Adrenal gland (tissue), 12 donors: ENCODE measurements around the gene RHEX. TPM values are rescaled to one million over a fixed set of nuclear protein-coding genes. Genes with fewer than 3 reads are reported as not detected.
"Not testable (repeated sequence)": the region's sequence is repeated elsewhere in the genome, so short reads cannot be mapped to it uniquely, and the experiment has no call there.

Experiments
- DNase-seq, 7 donors: peaks; one replicate each; pipeline ENCODE4 v3.0.0-alpha.2; 2019 to 2020
- H3K27ac ChIP-seq, 5 donors: fragments of 200-600 bp; sonication (generic) in 4 of 5; 1 replicate in 3 of 5; 2 replicates in 2 of 5; pipeline versions ENCODE4 v1.5.1 to v1.8.0; 2016 to 2020; ENCODE audit warnings: mild to moderate bottlenecking in 1 of 5
- H3K27me3 ChIP-seq: fragments of 200-600 bp; 2 replicates; pipeline ENCODE4 v1.8.0; 2021
- H3K36me3 ChIP-seq, 2 donors: fragments of 200-600 bp; replicated peaks in 1 of 2; 1 replicate in 1 of 2; 2 replicates in 1 of 2; pipeline versions ENCODE4 v1.5.1 to v1.8.0; 2018 to 2022
- H3K4me1 ChIP-seq, 2 donors: fragments of 200-600 bp; replicated peaks in 1 of 2; 1 replicate in 1 of 2; 2 replicates in 1 of 2; pipeline versions ENCODE4 v1.5.1 to v1.8.0; 2018 to 2021
- H3K4me3 ChIP-seq, 4 donors: fragments of 200-600 bp; sonication (generic) in 3 of 4; one replicate each; pipeline ENCODE4 v1.5.1; 2016 to 2018
- H3K9me3 ChIP-seq, 3 donors: fragments of 200-600 bp; sonication (generic) in 1 of 3; replicated peaks in 1 of 3; 1 replicate in 2 of 3; 2 replicates in 1 of 3; pipeline versions ENCODE4 v1.5.1 to v1.8.0; 2016 to 2021
- CTCF ChIP-seq, 6 experiments: fragments of 450-650 bp in 4 of 6; fragments of 200-600 bp in 2 of 6; sonication (generic) in 1 of 6; IDR thresholded peaks; 1 replicate in 5 of 6; 2 replicates in 1 of 6; pipeline versions ENCODE4 v1.5.1 to v1.8.0; 2016 to 2021; ENCODE audit warnings: antibody characterized with exemption in 6 of 6, mild to moderate bottlenecking in 2 of 6, moderate library complexity in 1 of 6
- POLR2A ChIP-seq, 2 donors: fragments of 450-650 bp; IDR thresholded peaks; one replicate each; pipeline ENCODE4 v1.6.1; 2017; ENCODE audit warnings: antibody characterized with exemption in 2 of 2, mild to moderate bottlenecking in 2 of 2, moderate library complexity in 1 of 2
- WGBS, 4 donors: extraction: QIAGEN DNeasy Blood & Tissue Kit in 2 of 4; methylation state at CpG; one replicate each; pipeline versions ENCODE4 v1.1.5 to v1.1.7; 2013 to 2017; 5-methylcytosine and 5-hydroxymethylcytosine counted together
- intact Hi-C, 2 donors: fragments of 100-400 bp; cut with DNase I; formaldehyde crosslinking; loops; one replicate each; pipeline versions ENCODE4 v1.14.1 to v1.15.0; 2022 to 2023
- polyA plus RNA-seq, 3 donors: library from polyadenylated mRNA; stranded (reverse); fragments of 200-250 nt in 2 of 3; fragments of 350-450 nt in 1 of 3; fragmentation: Illumina TruSeq in 1 of 3; extraction: RNeasy Lipid Tissue Mini Kit (QIAGEN cat#74804) in 1 of 3; gene quantifications; one replicate each; pipeline ENCODE4 v1.2.3, GENCODE V29; 2013 to 2014
- total RNA-seq, 9 donors: library from RNA; depleted of rRNA in 4 of 9; stranded (reverse); fragments of >200 nt in 4 of 9; fragments of 120-200 nt in 1 of 9; fragmentation: NEBNext Ultra II Directional in 1 of 9; extraction: Animal tissue kit (Norgen Biotek cat#: 25700) in 1 of 9; gene quantifications; one replicate each; pipeline versions ENCODE4 v1.1.0 to v1.2.4, GENCODE V29; 2013 to 2023
- donor health status: healthy with polysubstance abuse.
- donor health status: Bipolar disorder and iron deficiency.
- donor health status: DM: yes; HTN: yes; CAD: no.
- donor health status: DM: no; HTN: no; CAD: no.
- donor health status: DM: no; HTN: no; CAD: no.
- donor health status: DM: yes; HTN: yes; CAD: no.

Gene RHEX
- total and polyA plus RNA-seq, 12 donors: 0.13 to 0.33 (median 0.17) TPM; not detected in 9

GRCh38 chr1:206058927-206059292 lies 5.9 kb downstream of the RHEX start:
- Histone ChIP-seq H3K4me3 (no peak overlapping the region), H3K36me3 (no peaks in the 10 kb centered on the region), H3K27me3 (no peaks in the 10 kb centered on the region), H3K9me3 (no peaks in the 10 kb centered on the region), H3K4me1 (no peaks in the 10 kb centered on the region), H3K27ac (no peak overlapping the region)
- no peak for TF ChIP-seq CTCF (IDR thresholded peaks at IDR 0.05)
- TF ChIP-seq POLR2A (IDR thresholded peaks at IDR 0.05): no peak
- DNase-seq: no peak
- intact Hi-C loops: no loop called here
- WGBS, 4 donors: 89 to 100% (median 97%) methylated on average over 1 of the region's 1 CpG

DNA sequence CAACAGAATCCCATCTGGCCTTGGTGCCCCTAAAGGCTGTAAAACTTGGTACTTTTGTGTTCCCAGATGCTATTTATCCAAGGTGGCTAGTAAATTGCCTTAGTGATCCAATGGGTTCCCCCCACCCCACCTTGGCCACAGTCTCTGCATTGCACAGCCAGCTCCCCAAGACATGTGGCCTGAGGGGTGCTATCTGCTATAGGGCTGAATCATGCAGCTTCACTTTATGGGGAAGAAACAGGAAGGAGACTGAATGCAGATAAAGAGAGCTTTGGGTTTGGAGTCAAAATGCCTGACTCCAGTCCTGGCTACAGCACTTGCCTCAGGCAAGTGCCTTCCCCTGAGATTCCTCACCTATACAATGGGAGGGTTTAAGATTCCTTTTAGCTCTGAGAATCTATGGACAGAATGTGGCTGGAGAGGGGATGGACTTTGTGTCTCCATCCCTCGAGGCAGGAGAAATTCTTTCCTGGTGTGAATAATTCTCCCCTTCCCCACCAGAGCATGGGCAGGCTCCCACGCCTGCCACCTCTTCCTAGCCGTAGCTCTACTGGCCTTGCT lies 6.5 kb downstream of the RHEX start:
- TF ChIP-seq CTCF (IDR thresholded peaks at IDR 0.05) (no peak), POLR2A (IDR thresholded peaks at IDR 0.05) (no peak)
- no peak overlapping the region for H3K27ac ChIP-seq
- intact Hi-C loops: no loop called here
- H3K9me3 ChIP-seq: no peaks in the 10 kb centered on the region
- H3K4me3 ChIP-seq: no peak overlapping the region
- no peak for DNase-seq
- 74 to 87% (median 80%) methylated on average over 3 of the region's 3 CpGs for WGBS, 4 donors
- H3K36me3 ChIP-seq: no peaks in the 10 kb centered on the region
- no peaks in the 10 kb centered on the region for H3K4me1 ChIP-seq
- no peaks in the 10 kb centered on the region for H3K27me3 ChIP-seq

- 94 to 97% (median 96%) methylated on average over 3 of the region's 3 CpGs for WGBS, 4 donors
- intact Hi-C loops: no loop called here
- TF ChIP-seq CTCF (IDR thresholded peaks at IDR 0.05) (no peak), POLR2A (IDR thresholded peaks at IDR 0.05) (no peak)
- Histone ChIP-seq H3K4me1 (no peaks in the 10 kb centered on the region), H3K36me3 (no peaks in the 10 kb centered on the region), H3K9me3 (no peaks in the 10 kb centered on the region), H3K4me3 (no peak overlapping the region), H3K27me3 (no peaks in the 10 kb centered on the region), H3K27ac (no peak overlapping the region)
- no peak for DNase-seq
These were observed 7.9 kb downstream of the RHEX start for GRCh38 chr1:206060844-206061243.

DNA sequence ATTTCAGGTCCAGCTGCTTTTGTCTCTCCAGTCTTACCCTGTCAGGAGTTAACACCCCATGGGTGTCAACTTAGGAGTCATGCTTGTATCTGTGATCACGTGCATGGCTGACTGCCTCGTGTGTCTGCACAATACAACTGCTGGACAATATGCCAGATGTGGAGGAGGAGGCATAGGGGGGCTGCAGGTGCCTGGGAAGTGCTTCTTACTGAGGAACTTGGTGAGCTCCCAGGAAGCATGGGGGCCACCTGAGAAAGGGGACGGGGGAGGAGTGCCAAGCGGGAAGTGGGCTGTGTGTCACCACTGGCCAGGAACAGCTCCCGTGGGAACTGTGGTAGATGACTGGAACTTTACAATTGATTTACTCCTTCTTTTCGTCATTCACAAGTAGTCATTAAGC lies 9.5 kb downstream of the RHEX start:
- no peaks in the 10 kb centered on the region for H3K36me3 ChIP-seq
- H3K27ac ChIP-seq: no peak overlapping the region
- DNase-seq: no peak
- no peaks in the 10 kb centered on the region for H3K9me3 ChIP-seq
- no peak for TF ChIP-seq POLR2A (IDR thresholded peaks at IDR 0.05)
- TF ChIP-seq CTCF (IDR thresholded peaks at IDR 0.05): no peak
- H3K4me3 ChIP-seq: no peak overlapping the region
- intact Hi-C loops: no loop called here
- WGBS, 4 donors: 77 to 91% (median 83%) methylated on average over 4 to 6 of the region's 6 CpGs
- no peaks in the 10 kb centered on the region for H3K4me1 ChIP-seq
- H3K27me3 ChIP-seq: no peaks in the 10 kb centered on the region

DNA sequence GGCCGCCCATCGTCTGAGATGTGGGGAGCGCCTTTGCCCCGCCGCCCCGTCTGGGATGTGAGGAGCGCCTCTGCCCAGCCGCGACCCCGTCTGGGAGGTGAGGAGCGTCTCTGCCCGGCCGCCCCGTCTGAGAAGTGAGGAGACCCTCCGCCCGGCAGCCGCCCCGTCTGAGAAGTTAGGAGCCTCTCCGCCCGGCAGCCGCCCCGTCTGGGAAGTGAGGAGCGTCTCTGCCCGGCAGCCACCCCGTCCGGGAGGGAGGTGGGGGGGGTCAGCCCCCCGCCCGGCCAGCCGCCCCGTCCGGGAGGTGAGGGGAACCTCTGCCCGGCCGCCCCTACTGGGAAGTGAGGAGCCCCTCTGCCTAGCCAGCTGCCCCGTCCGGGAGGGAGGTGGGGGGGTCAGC lies 11.0 kb downstream of the RHEX start:
- intact Hi-C loops, H3K27me3 ChIP-seq, H3K9me3 ChIP-seq, H3K27ac ChIP-seq, H3K4me3 ChIP-seq, H3K36me3 ChIP-seq, H3K4me1 ChIP-seq, DNase-seq: not testable (repeated sequence)
- 95 to 97% (median 95%) methylated on average over 11 to 26 of the region's 35 CpGs; no CpG with 5 or more reads in 1 of the 4 donors for WGBS, 4 donors

- DNase-seq, H3K4me1 ChIP-seq, H3K4me3 ChIP-seq, H3K9me3 ChIP-seq, intact Hi-C loops, H3K27ac ChIP-seq, H3K27me3 ChIP-seq, H3K36me3 ChIP-seq: not testable (repeated sequence)
- WGBS, 4 donors: 93 to 99% (median 97%) methylated on average over 7 to 20 of the region's 25 CpGs
These were observed 11.5 kb downstream of the RHEX start for GRCh38 chr1:206064501-206064900.
